Cardiac muscle cell (in vitro differentiated cells and primary cell): ENCODE data around the gene SUSD1. TPM values are rescaled to one million over a fixed set of nuclear protein-coding genes. Genes with fewer than 3 reads are reported as not detected.

ENCODE experiments used
- DNase-seq, 2 donors: peaks; one replicate each; pipeline versions ENCODE4 v3.0.0 to v3.0.0-alpha.2; 2010 to 2017; ENCODE audit warnings: low read depth in 1 of 2, low spot score in 1 of 2
- H3K27ac ChIP-seq: fragments of 200-600 bp; sonication (generic); 2 replicates; pipeline ENCODE4 v1.5.1; 2016
- H3K27me3 ChIP-seq: fragments of 200-600 bp; sonication (generic); 2 replicates; pipeline ENCODE4 v1.6.0; 2016; ENCODE audit warnings: control low read depth
- H3K36me3 ChIP-seq: fragments of 200-600 bp; sonication (generic); 2 replicates; pipeline ENCODE4 v1.5.1; 2016; ENCODE audit warnings: control low read depth
- H3K4me1 ChIP-seq: fragments of 200-600 bp; sonication (generic); 2 replicates; pipeline ENCODE4 v1.8.1; 2017; ENCODE audit warnings: low read depth, mild to moderate bottlenecking, mixed run types
- H3K4me3 ChIP-seq: fragments of 200-600 bp; sonication (generic); 2 replicates; pipeline ENCODE4 v1.5.1; 2016; ENCODE audit warnings: mild to moderate bottlenecking
- H3K9me3 ChIP-seq: fragments of 200-600 bp; sonication (generic); 2 replicates; pipeline ENCODE4 v1.5.1; 2017; ENCODE audit warnings: low read depth, mild to moderate bottlenecking, control low read depth
- CTCF ChIP-seq: IDR thresholded peaks from 2 replicates; pipeline ENCODE4 v1.5.1; 2012; ENCODE audit warnings: low read depth, mild to moderate bottlenecking, low read length
- polyA plus RNA-seq: library from polyadenylated mRNA; unstranded; fragments of >200 nt; fragmentation: Nextera tagmentation; extraction: Ambion mirVana; gene quantifications from 2 replicates; pipeline ENCODE4 v1.2.1, GENCODE V29; 2016
- total RNA-seq: library from RNA; depleted of rRNA; stranded (reverse); fragments of >200 nt; gene quantifications from 2 replicates; pipeline ENCODE4 v1.2.3, GENCODE V29; 2016

Gene SUSD1
- total and polyA plus RNA-seq, 2 experiments from 2014 or later = 9.7 to 15.2 TPM

- peaks cover 4% of the 10 kb centered on the region for H3K36me3 ChIP-seq
- no peak for DNase-seq
- H3K27ac ChIP-seq = no peak overlapping the region
- H3K4me1 ChIP-seq = peaks cover 10% of the 10 kb centered on the region
- H3K27me3 ChIP-seq = no peaks in the 10 kb centered on the region
- TF ChIP-seq CTCF = no peak
- no peak overlapping the region for H3K4me3 ChIP-seq
- no peaks in the 10 kb centered on the region for H3K9me3 ChIP-seq
These were observed 47.8 kb downstream of the SUSD1 start for GRCh38 chr9:112127281-112127680.

- no peak overlapping the region for H3K27ac ChIP-seq
- H3K9me3 ChIP-seq = no peaks in the 10 kb centered on the region
- no peak for TF ChIP-seq CTCF
These were observed 49.1 kb downstream of the SUSD1 start for GRCh38 chr9:112125951-112126388.

GRCh38 chr9:112124156-112124555 lies 50.9 kb downstream of the SUSD1 start:
- Histone ChIP-seq H3K27me3 (no peaks in the 10 kb centered on the region), H3K4me1 (no peaks in the 10 kb centered on the region), H3K4me3 (no peak overlapping the region), H3K9me3 (no peaks in the 10 kb centered on the region), H3K36me3 (peaks cover 6% of the 10 kb centered on the region), H3K27ac (no peak overlapping the region)
- TF ChIP-seq CTCF = no peak
- DNase-seq = no peak

More at GRCh38 chr9:112125951-112126388, 49.1 kb downstream of the SUSD1 start:
- no peak for DNase-seq
- H3K4me1 ChIP-seq = peaks cover 3% of the 10 kb centered on the region
- H3K4me3 ChIP-seq = no peak overlapping the region
- H3K27me3 ChIP-seq = no peaks in the 10 kb centered on the region
- peaks cover 6% of the 10 kb centered on the region for H3K36me3 ChIP-seq

GRCh38 chr9:112121633-112122032 lies 53.5 kb downstream of the SUSD1 start:
- Histone ChIP-seq H3K27me3 (no peaks in the 10 kb centered on the region), H3K36me3 (peaks cover 6% of the 10 kb centered on the region), H3K4me3 (no peak overlapping the region), H3K4me1 (no peaks in the 10 kb centered on the region), H3K27ac (no peak overlapping the region), H3K9me3 (no peaks in the 10 kb centered on the region)
- TF ChIP-seq CTCF = no peak
- no peak for DNase-seq

GRCh38 chr9:112120439-112120925 lies 54.6 kb downstream of the SUSD1 start:
- Histone ChIP-seq H3K4me3 (no peak overlapping the region), H3K4me1 (no peaks in the 10 kb centered on the region), H3K27ac (no peak overlapping the region), H3K9me3 (no peaks in the 10 kb centered on the region), H3K36me3 (peaks cover 6% of the 10 kb centered on the region), H3K27me3 (no peaks in the 10 kb centered on the region)
- no peak for DNase-seq
- no peak for TF ChIP-seq CTCF

GRCh38 chr9:112120030-112120341 lies 55.1 kb downstream of the SUSD1 start:
- Histone ChIP-seq H3K4me1 (no peaks in the 10 kb centered on the region), H3K27me3 (no peaks in the 10 kb centered on the region), H3K9me3 (no peaks in the 10 kb centered on the region), H3K36me3 (peaks cover 6% of the 10 kb centered on the region), H3K27ac (no peak overlapping the region), H3K4me3 (no peak overlapping the region)
- DNase-seq = no peak
- no peak for TF ChIP-seq CTCF
